A673 (cell line): ENCODE results near the gene GYS2. TPM values are rescaled to one million over a fixed set of nuclear protein-coding genes. Genes with fewer than 3 reads are reported as not detected.

Experiments used
- BruUV-seq: library from RNA; stranded (reverse); fragments of 400-500 nt; replicated peaks from 2 replicates; lab custom pipeline; 2021; lab: Mats Ljungman, UMichigan
- CTCF ChIA-PET: fragments of 300-600 bp; sonication (Branson Sonifier 250); formaldehyde crosslinking; loops from one replicate; lab custom pipeline; 2022; ENCODE audit warnings: antibody characterized with exemption; lab: Charles Lee
- POLR2A ChIA-PET: fragments of 300-600 bp; sonication (Branson Sonifier 250); formaldehyde crosslinking; loops from one replicate; lab custom pipeline; 2022; ENCODE audit warnings: antibody characterized with exemption; ENCODE audit not compliant: low non-redundant PET; lab: Charles Lee
- DNase-seq: peaks from one replicate; pipeline ENCODE4 v3.0.0-alpha.2; 2015; ENCODE audit warnings: low spot score
- H3K27ac ChIP-seq: fragments of 200-600 bp; sonication (generic); 2 replicates; pipeline ENCODE4 v1.5.1; 2016; ENCODE audit warnings: mixed run types, low read depth, mild to moderate bottlenecking, mixed read lengths, antibody characterized with exemption, low read length; ENCODE audit not compliant: poor library complexity, severe bottlenecking
- H3K27me3 ChIP-seq: fragments of 200-600 bp; sonication (generic); replicated peaks from 2 replicates; pipeline ENCODE4 v1.6.1; 2017; ENCODE audit warnings: mixed run types, low read depth, mild to moderate bottlenecking, mixed read lengths, antibody characterized with exemption, low read length; ENCODE audit not compliant: insufficient read depth, poor library complexity
- H3K36me3 ChIP-seq: fragments of 200-600 bp; sonication (generic); 2 replicates; pipeline ENCODE4 v1.6.1; 2016; ENCODE audit warnings: mixed run types, mild to moderate bottlenecking, mixed read lengths, antibody characterized with exemption, low read length; ENCODE audit not compliant: insufficient read depth, poor library complexity, severe bottlenecking
- H3K4me1 ChIP-seq: fragments of 200-600 bp; sonication (generic); 2 replicates; pipeline ENCODE4 v1.6.1; 2017; ENCODE audit warnings: mixed run types, mild to moderate bottlenecking, mixed read lengths, antibody characterized with exemption, low read length; ENCODE audit not compliant: insufficient read depth, poor library complexity, severe bottlenecking
- H3K4me3 ChIP-seq: fragments of 200-600 bp; sonication (generic); 2 replicates; pipeline ENCODE4 v1.5.1; 2016; ENCODE audit warnings: low read depth, mixed run types, mild to moderate bottlenecking, mixed read lengths, low read length; ENCODE audit not compliant: poor library complexity, severe bottlenecking
- H3K9me3 ChIP-seq: fragments of 200-600 bp; sonication (generic); 2 replicates; pipeline ENCODE4 v1.6.1; 2016; ENCODE audit warnings: mixed run types, low read depth, mild to moderate bottlenecking, mixed read lengths, antibody characterized with exemption, low read length; ENCODE audit not compliant: poor library complexity, severe bottlenecking
- CTCF ChIP-seq: fragments of 300-800, 200-600 bp; sonication (generic); conservative IDR thresholded peaks from 2 replicates; pipeline ENCODE4 v1.5.1; 2017; ENCODE audit warnings: low read depth, mild to moderate bottlenecking, antibody characterized with exemption, low read length, moderate library complexity, mixed read lengths
- EZH2 ChIP-seq: fragments of 200-600 bp; sonication (generic); IDR thresholded peaks from 2 replicates; pipeline ENCODE4 v1.6.1; 2017; ENCODE audit warnings: borderline replicate concordance, low read depth, mild to moderate bottlenecking, mixed read lengths, antibody characterized with exemption, low read length; ENCODE audit not compliant: poor library complexity, severe bottlenecking
- intact Hi-C: fragments of 100-400 bp; cut with micrococcal nuclease; formaldehyde crosslinking; loops from one replicate; pipeline ENCODE4 v1.10.0; 2022; ENCODE audit not compliant: unreplicated experiment
- total RNA-seq: library from RNA; stranded (reverse); gene quantifications from 2 replicates; pipeline ENCODE4 v1.2.3, GENCODE V29; 2021

GYS2 gene
- total RNA-seq, 1 experiment from 2014 or later = 0.11 TPM

GRCh38 chr12:21518451-21518850, 86.2 kb downstream of the GYS2 start:
- Histone ChIP-seq H3K9me3 (no peaks in the 10 kb centered on the region), H3K27ac (no peak overlapping the region), H3K36me3 (peaks cover 10% of the 10 kb centered on the region), H3K27me3 (no peaks in the 10 kb centered on the region), H3K4me1 (no peaks in the 10 kb centered on the region), H3K4me3 (no peak overlapping the region)
- no TSS peak for BruUV-seq
- DNase-seq = no peak
- CTCF ChIA-PET = no interaction called here
- no peak for TF ChIP-seq EZH2
- no peak for TF ChIP-seq CTCF
- intact Hi-C loops = no loop called here
- POLR2A ChIA-PET = no interaction called here

- CTCF ChIA-PET = no interaction called here
These were observed 88.4 kb downstream of the GYS2 start for GRCh38 chr12:21516281-21516680.

GRCh38 chr12:21509768-21510167, 94.9 kb downstream of the GYS2 start:
- no TSS peak for BruUV-seq
- intact Hi-C loops = no loop called here
- POLR2A ChIA-PET = interaction anchor here (0.9 kb wide), 1 partner anchor 194 kb away, joined by 4 read pairs; no protein-coding TSS in a partner anchor
- Histone ChIP-seq H3K4me1 (no peaks in the 10 kb centered on the region), H3K27ac (no peak overlapping the region), H3K4me3 (no peak overlapping the region), H3K36me3 (peaks cover 11% of the 10 kb centered on the region), H3K27me3 (no peaks in the 10 kb centered on the region), H3K9me3 (no peaks in the 10 kb centered on the region)
- no peak for TF ChIP-seq EZH2
- TF ChIP-seq CTCF = no peak
- CTCF ChIA-PET = no interaction called here
- DNase-seq = no peak

More at GRCh38 chr12:21516281-21516680, 88.4 kb downstream of the GYS2 start:
- TF ChIP-seq EZH2 (no peak), CTCF (no peak)
- POLR2A ChIA-PET = interaction anchor here (0.5 kb wide), 1 partner anchor 15 kb away, joined by 3 read pairs; the partner anchor contains the start of genes GOLT1B and RECQL
- BruUV-seq = no TSS peak
- Histone ChIP-seq H3K27me3 (no peaks in the 10 kb centered on the region), H3K4me3 (no peak overlapping the region), H3K36me3 (peaks cover 10% of the 10 kb centered on the region), H3K9me3 (no peaks in the 10 kb centered on the region), H3K4me1 (no peaks in the 10 kb centered on the region), H3K27ac (no peak overlapping the region)
- DNase-seq = no peak
- intact Hi-C loops = no loop called here
